GM21367 (cell line): Measurements from ENCODE around the gene IL36RN.

Experiments
- ATAC-seq: cut with Tn5 transposase; IDR thresholded peaks from one replicate; pipeline ENCODE4 v1.9.1; 2021; ENCODE audit not compliant: unreplicated experiment

The IL36RN gene

DNA sequence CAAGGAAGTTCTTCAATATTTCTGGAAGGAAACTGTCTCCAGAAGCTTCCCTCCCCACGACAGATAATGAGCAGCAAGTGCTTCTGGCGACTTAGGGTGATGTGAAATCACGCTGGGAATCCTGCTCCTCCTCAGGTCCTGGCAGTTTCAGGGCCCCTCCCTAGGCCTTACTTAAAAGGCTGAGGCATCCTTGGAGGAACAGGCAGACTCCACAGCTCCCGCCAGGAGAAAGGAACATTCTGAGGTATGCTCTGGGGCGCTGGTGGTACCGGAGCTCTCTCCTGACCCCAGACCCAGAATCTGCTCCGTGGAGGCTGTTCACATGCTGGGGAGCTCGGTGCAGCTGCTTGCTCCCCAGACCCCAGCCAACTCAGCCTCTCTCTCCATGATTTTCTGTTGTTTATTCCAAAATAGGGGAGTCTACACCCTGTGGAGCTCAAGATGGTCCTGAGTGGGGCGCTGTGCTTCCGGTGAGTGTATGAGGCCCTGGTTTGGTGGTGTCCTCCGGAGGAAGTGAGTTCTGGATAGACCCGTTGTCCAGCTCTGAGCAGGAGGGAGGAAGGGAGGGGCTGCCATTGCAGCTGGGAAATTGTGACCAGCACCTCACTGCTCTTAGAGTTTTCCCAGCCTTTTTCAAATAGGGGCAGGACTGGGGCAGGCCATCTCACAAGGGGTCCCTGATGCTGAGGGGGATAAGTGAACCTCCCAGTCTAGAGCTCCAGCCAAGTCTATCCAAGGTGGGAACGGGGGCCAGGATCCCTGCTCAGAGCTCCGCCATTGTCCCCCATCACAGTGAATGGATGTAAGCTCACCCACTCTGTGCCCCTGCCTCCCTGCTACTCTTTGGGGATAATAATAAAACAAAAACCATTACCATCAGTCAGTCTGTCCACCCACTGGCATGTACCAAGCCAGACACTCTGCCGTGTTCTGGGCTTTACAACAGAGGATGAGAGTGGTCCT is at the start of gene IL36RN:
TSS of gene IL36RN (plus strand) at position 201 of the 963 bp plus-strand sequence. CDS start at position 442, 241 bp downstream.
- ATAC-seq, result no peak

DNA sequence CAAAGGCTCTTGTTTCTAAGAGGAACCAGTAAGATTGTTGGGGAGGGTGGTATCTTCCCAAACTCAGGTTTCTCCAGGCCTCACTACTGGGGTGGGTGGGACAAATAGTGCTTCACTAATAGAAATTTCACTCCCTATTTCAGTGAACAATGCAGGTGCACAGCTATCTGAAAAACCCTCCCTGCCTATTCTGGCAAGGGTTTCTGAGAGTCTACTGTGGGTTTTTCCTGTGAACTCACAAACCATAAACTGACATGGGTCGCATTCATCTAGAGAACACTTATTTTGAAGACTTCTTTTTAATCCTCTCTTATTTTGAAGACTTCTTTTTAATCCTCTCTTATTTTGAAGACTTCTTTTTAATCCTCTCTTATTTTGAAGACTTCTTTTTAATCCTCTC is 49.4 kb upstream of the IL36RN start:
- no peak for ATAC-seq

DNA sequence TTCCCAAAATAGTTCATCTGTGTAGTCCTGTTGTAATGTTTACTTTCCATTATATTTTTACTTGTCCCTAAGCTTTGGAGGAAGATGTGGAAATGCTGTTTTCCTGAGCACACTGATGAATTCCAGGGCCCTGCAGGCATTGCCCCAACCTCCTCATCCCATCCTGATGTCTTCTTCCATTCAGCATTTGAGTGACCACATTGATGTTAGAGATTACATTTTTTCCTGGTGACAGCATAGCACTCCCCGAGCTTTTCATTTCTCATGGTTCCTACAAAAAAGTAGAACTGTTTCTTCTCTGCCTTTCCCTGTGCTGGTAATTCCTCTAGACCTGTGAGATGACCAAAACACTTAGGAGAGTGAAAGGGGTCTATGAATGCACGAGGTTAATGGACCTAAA is 48.9 kb upstream of the IL36RN start:
- no peak for ATAC-seq

DNA sequence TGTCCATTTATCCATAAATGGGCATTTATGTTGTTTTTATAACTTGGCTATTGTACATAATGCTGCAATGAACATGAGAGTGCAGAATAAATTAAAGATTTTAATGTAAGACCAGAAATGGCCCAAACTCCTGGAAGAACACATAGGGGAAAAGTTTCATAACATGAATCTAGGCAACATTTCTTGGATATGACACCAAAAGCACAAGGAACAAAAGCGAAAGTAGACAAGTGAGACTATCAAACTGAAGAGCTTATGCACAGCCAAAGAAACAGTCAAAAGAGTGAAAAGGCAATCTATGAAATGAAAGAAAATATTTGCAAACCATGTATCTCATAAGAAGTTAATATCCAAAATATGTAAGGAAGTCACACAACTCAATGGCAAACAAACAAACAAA is 47.9 kb upstream of the IL36RN start:
- ATAC-seq, result no peak

DNA sequence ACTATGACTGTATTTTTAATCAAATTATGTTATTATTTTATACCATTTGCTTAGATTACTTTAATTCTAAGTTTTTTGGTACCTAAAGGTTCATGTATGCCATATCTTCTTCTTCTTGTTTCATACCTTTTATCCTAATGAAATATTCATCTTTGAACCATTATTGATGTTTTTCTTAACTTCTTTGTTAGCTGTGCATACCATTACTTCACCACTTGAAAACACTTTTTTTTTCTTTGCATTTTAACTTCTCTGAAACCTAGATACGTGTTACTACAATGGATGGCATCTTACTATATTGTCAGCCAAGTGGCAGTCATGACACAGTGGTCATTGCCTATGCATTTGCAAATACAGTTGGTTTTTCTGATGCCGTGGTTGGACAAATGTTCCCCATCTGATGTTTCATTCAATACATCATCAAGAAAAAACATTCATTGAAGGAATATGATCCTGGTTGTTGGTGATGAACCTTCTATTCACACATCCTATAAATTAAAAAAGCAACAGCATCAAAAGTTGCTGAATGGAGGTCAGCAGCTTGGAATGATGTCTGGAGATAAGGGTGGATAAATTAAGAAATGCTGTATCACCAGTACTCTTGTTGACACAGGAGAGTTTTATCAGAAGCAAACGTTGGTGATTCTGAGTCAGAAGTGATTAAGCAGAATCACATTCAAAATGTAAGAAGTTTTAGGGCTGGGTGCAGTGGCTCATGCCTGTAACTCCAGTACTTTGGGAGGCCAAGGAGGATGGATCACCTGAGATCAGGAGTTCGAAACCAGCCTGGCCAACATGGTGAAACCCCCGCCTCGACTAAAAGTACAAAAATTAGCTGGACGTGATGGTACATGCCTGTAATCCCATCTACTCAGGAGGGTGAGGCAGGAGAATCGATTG is 46.3 kb upstream of the IL36RN start:
- ATAC-seq, result no peak

DNA sequence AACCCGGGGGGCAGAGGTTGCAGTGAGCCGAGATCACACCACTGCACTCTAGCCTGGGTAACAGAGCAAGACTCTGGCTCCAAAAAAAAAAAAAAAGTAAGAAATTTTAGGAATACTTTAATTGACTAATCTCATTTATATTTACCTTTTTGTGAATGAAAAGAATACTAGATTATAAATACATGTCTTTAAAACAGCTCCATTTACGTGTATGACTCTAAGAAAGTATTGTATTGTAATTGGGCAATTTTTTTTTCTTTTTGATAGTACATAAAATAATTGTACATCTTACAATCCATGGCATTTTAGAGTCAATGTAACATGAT is 45.7 kb upstream of the IL36RN start:
- no peak for ATAC-seq

DNA sequence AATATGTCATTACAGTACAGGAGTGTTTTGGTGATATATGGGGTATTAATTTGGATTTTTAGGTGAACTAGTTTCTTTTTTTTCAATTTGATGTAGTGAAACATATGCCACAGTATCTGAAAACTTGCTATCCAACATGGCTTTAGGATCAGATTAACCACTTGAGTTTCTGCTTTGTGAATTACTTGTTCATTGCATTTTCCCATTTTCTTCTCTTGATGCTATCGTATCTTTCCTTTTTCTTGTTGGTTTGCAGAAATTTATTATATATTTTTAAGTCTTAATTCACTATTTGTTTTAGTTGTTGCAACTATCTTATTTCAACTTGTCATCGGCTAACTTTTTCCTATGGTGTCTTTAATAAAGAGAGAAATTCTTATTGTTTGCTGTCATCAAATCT is 44.9 kb upstream of the IL36RN start:
- no peak for ATAC-seq

DNA sequence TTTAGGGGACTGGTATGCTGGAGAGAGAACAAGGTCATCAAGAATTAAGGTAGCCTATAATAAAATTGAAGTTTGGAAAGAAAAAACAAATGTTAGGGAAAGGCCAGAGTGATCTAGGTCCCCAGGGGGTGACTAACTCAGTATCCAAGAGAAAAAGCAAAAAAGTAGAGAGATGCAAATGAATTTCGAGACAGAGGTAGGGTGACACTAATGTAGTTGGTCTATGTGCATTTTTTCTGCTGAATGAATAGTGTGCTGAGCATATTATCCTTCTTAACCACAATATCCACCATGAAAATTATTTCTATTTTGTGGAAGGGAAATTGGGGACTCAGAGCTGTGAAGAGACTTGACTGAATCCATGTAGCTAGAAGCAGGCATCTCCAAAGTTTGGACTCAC is 44.0 kb upstream of the IL36RN start:
- no peak for ATAC-seq

DNA sequence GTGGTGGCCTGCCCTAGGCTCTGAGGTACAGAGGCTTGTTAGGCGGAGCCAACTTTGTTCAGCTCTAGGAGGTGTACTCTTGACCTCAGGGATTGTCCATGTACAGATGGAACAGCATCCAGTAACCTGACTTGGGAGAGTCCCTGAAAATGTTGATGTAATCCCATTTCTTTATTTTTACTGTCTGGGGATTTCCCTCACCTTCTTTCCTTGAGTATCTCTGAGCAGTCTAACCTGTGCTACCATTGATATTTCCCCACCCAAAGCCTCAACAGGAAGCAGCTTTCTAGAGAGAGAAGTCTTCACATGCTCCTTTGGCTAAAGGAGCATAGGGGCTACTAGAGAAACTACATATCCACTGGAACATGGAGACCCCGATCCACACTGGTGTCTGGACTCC is 43.3 kb upstream of the IL36RN start:
- ATAC-seq, result no peak

DNA sequence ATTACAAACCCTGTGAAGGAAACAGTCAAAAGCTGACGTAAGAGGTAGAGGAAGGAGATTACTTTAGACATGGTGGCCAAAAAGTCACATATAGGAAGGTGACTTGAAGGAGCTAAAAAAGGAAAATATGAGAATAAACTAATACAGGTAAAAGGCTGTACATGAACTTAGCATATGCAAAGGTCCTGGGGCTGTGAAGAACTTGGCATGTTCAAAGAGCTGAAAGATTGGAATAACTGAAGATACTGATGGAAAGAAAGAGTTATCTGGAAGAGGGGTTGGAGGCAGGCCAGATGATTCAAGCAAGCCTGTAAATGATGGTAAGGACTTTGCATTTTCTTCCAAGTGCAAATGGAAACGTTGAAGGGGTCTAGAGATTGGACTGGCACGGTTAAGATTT is 40.5 kb upstream of the IL36RN start:
- no peak for ATAC-seq

DNA sequence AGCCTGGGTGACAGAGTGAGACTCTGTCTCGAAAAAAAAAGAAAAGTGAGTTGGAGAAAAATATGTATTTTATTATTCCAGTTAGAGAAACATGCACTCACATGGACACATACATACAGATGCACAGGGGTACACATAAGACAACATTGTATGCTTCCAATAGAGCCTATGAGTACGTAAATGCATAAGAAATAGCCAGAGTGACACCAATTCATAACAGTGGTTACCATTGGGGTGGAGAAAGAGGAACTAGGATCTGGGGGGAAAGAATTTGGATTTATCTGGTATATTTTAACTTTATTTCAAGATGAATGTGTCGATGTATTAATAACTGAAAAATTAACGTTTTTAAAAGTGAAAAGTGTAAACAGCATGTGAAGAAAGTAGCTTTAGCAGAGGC is 37.7 kb upstream of the IL36RN start:
- ATAC-seq, result no peak

DNA sequence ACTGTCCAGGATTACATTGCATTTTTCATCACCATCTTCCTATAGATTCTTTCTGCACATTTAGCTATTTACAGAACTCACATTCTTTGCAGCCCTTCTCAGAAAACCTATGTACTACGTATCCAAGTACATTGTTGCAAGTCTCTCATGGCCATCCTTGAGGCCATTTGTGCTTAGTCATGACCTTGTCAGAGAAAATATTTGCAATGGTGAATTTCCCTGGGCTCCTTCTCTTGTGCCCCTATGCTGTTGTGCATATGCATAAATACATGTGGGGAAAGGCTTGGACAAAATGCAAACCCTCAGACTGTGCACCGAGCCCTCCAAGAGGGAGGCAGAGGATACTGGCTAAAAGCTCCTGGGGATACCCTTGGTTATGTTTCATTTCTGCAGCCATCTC is 34.2 kb upstream of the IL36RN start:
- no peak for ATAC-seq

DNA sequence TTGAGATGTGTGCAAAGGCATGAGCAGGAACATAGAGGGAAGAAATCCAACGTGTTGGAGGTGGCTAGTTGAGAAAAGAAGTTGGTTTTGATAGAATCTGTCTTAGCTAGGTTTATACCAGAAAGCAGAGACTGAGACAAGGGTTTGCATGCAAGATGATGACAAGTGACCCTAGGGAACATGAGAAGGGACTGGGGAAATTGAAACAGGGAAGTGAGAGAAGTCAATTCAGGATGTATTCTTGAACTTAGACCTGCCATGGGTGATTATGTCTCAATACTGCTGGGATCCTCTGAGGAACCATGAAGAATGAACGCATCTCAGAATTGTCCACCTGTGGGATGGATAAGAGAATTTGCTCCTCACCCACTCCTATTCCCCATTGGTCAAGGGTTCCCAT is 33.3 kb upstream of the IL36RN start:
- no peak for ATAC-seq

DNA sequence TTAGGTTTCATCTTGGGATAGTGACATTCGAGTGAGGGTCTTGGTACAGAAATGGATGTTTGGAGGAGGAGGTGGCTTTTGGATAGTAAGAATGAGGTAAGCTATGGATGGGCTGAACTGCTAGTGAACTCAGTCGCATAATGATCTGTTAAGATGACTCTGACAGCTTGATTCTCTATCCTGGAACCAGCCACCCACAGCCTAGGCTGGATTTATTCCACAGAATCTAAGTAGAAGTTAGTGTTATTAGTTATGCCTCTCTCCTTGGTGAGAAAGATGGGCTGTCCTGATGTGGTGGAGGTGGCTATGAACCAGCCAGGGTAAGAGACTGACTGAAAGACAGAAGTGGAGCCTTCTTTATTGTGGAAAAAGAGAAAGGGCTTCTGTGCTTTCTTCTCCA is 31.3 kb upstream of the IL36RN start:
- no peak for ATAC-seq

DNA sequence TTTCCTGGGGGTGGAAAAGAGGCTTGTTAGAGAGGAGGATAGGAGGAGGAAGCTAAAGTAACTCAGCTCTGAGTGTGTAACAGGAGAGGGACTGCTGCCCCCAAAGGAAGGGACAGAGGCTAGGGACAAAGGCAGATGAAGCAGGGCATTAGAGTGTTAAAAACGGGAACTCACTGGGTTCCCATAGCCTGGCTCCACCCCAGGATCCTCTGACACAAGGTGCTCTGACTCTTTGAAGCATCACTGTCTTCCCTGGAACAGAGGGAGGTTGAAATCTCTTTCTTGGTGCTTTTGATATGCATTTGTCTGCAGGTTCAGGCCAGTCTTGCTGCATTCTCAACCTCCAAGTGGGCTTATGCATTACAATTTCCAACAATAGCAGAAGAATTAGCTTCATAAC is 30.9 kb upstream of the IL36RN start:
- no peak for ATAC-seq

DNA sequence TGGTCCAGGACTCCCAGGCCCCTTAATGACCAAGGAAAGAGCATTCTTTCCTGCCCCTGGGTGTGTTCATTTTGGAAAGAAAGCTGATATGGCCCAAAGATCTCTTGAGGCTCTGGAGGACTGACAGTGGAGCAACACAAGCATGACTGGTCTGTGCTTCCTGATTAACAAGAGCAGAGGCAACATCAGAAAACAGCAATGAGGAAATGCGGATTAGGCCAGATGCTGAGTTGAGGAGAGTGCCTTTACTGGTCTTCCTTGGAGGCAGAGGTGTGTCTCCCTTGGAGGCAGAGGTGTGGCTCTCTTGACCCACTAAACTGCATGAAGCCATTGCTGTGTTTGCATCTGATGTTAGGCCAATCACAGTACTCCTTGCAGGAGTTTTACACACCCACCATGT is 26.3 kb upstream of the IL36RN start:
- no peak for ATAC-seq

DNA sequence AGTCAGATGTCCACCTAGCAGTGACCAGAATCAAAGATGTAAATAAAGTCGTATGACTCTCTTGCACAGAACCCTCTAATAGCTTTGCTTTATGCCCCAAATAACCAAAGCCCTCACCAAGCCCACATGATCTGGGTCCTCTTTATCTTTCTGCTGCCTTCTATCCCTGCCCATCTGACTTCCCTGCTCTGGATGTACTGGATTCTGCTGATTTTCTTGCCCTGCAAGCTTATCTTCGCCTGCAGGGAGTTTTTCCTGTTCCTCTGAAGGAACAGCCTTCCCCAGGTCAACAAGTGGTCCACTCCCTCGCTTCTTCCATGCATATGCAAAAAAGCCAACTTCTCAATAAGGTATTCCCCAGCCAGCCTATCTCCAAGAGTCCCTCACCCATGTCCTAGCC is 25.0 kb upstream of the IL36RN start:
- ATAC-seq, result no peak

DNA sequence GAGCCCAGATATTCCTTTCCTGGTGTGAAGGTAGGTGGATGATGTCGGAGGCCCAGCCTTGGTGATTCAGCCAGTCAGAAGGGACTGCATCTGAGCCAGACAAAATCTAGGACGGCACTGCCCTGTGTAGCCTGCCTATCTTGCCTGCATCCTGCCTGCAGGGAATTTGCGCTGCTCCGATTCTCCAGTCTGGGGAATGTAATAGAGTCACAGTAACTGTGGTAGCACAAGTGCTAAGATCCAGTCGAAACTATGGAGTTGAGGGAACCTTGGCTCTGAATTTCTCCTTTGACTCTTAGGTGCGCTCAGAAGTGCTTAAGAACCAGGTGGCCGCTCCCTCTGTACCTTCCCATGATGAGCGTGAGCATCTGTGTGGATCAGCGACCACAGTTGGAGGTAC is 22.2 kb upstream of the IL36RN start:
- no peak for ATAC-seq

DNA sequence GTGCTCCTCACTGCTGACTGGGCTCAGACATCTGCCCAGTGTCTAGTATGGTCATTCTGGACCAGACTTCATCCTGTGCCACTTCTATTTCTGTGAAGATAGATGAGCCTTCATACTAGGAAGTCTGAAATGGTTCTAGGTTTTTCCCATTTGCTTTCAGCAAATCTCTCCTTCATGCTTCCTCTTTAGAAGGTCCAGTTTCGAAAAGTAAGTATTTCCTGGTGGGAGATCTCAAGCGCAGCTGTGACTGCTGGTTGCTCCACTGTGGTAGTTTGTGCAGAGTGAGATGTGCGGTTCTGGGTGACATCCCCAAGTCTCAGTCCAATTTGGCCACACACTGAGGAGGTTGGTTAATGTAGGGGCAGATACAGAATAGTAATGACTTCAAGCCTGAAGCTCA is 20.7 kb upstream of the IL36RN start:
- no peak for ATAC-seq

DNA sequence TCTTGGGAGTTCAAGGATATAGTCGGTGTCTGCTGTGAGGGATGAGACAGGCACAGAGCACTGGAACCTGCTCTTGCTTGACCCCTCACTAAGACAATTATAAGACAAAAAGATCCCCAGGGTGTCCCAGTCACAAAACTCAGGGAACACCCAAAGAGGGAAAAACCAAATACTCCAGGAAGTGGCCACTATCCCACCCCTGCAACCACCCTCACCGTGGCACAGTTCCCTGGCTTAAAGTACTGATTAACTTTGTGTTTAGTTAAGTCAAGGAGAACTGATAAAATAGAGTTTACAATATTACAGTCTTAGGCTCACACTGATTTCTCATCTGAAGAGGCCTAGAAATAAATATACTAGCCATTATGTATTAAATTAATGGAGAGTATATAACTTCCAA is 19.8 kb upstream of the IL36RN start:
- ATAC-seq, result no peak

DNA sequence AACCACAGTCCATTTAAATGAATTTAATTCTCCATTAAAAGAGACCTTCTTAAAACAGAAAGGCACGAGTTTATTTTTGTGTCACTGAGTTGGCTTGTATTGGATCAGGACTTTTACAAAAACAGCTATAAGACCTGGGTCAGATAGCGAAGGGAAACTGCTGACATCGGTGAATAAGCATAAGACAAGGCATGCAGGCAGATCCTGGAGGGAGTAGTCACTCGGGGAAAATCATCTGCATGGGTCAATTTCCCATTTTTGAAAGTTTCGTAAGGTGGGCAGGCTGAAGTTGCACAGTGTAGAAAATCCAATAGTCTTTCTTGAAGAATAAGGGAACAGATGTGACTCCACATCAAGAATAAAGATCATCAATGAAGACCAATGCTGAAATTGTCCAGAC is 19.3 kb upstream of the IL36RN start:
- no peak for ATAC-seq

DNA sequence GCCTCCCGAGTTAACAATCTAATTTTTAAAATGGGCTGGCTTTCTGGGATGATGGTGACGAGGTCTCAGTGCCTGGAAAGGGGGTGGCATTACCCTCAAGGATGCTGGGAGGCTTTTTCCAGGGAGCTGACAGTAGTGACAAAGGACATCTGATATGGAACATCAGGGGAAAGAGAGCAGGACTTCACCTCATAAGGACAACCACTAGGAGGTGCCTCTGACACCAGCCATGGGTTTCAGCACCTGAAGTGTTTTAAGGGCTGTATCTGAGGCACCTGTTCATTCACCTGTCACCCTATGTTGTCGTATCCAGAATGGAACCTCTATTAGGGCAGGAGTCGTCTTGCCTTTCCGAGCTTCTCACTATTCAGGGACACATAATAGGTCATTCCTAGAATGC is 17.1 kb upstream of the IL36RN start:
- ATAC-seq, result no peak
